Liver (tissue), 9 donors: ENCODE results near the gene UBE2S. TPM values are rescaled to one million over a fixed set of nuclear protein-coding genes. Genes with fewer than 3 reads are reported as not detected.

ENCODE experiments used
- DNase-seq: peaks from one replicate; pipeline ENCODE4 v3.0.0-alpha.2; 2017; ENCODE audit warnings: low spot score
- H3K27ac ChIP-seq, 2 donors: one replicate each; pipeline ENCODE4 v1.7.0; 2013; ENCODE audit warnings: inconsistent platforms in 2 of 2, low read length in 2 of 2, control low read depth in 1 of 2, low read depth in 1 of 2, mild to moderate bottlenecking in 1 of 2
- H3K27me3 ChIP-seq, 4 donors: one replicate each; pipeline versions ENCODE4 v1.6.1 to v1.7.0; 2013; ENCODE audit warnings: low read length in 3 of 4, inconsistent platforms in 1 of 4, mild to moderate bottlenecking in 1 of 4, moderate library complexity in 1 of 4; ENCODE audit not compliant: control insufficient read depth in 4 of 4, insufficient read depth in 4 of 4
- H3K36me3 ChIP-seq, 4 donors: one replicate each; pipeline versions ENCODE4 v1.6.1 to v1.7.0; 2013; ENCODE audit warnings: low read length in 3 of 4, mild to moderate bottlenecking in 3 of 4, low read depth in 1 of 4, moderate library complexity in 1 of 4; ENCODE audit not compliant: control insufficient read depth in 4 of 4, insufficient read depth in 3 of 4
- H3K4me1 ChIP-seq, 4 donors: one replicate each; pipeline versions ENCODE4 v1.6.1 to v1.7.0; 2013; ENCODE audit warnings: low read length in 3 of 4, mild to moderate bottlenecking in 3 of 4, moderate library complexity in 1 of 4; ENCODE audit not compliant: control insufficient read depth in 4 of 4, insufficient read depth in 4 of 4
- H3K4me3 ChIP-seq, 3 donors: one replicate each; pipeline versions ENCODE4 v1.6.1 to v1.7.0; 2013; ENCODE audit warnings: low read length in 3 of 3, control low read depth in 1 of 3, low read depth in 1 of 3, mild to moderate bottlenecking in 1 of 3
- H3K9ac ChIP-seq, 2 donors: one replicate each; pipeline ENCODE4 v1.7.0; 2013; ENCODE audit warnings: low read length in 2 of 2, mild to moderate bottlenecking in 2 of 2, moderate library complexity in 2 of 2, control low read depth in 1 of 2, low read depth in 1 of 2
- H3K9me3 ChIP-seq, 4 donors: one replicate each; pipeline versions ENCODE4 v1.6.1 to v1.7.0; 2013; ENCODE audit warnings: low read length in 3 of 4; ENCODE audit not compliant: control insufficient read depth in 4 of 4
- EGR1 ChIP-seq, 2 donors: IDR thresholded peaks; 2 replicates each; pipeline ENCODE4 v1.6.1; 2016 to 2018; ENCODE audit warnings: antibody characterized with exemption in 2 of 2, low read depth in 2 of 2
- FOXA1 ChIP-seq: IDR thresholded peaks from 2 replicates; pipeline ENCODE4 v1.6.1; 2016; ENCODE audit warnings: antibody characterized with exemption
- FOXA2 ChIP-seq: IDR thresholded peaks from 2 replicates; pipeline ENCODE4 v1.6.1; 2016; ENCODE audit warnings: antibody characterized with exemption
- GABPA ChIP-seq, 2 donors: IDR thresholded peaks in 1 of 2; conservative IDR thresholded peaks in 1 of 2; 2 replicates each; pipeline ENCODE4 v1.6.1; 2016; ENCODE audit warnings: antibody characterized with exemption in 2 of 2, mild to moderate bottlenecking in 1 of 2, moderate library complexity in 1 of 2
- HNF4G ChIP-seq: IDR thresholded peaks from 2 replicates; pipeline ENCODE4 v1.6.1; 2016; ENCODE audit warnings: antibody characterized with exemption
- NR2F2 ChIP-seq: IDR thresholded peaks from 2 replicates; pipeline ENCODE4 v1.6.1; 2016; ENCODE audit warnings: antibody characterized with exemption
- RAD21 ChIP-seq, 2 donors: IDR thresholded peaks; 2 replicates each; pipeline ENCODE4 v1.6.1; 2016; ENCODE audit warnings: antibody characterized with exemption in 2 of 2, mild to moderate bottlenecking in 2 of 2
- RXRA ChIP-seq, 2 donors: IDR thresholded peaks; 2 replicates each; pipeline ENCODE4 v1.6.1; 2017 to 2018; ENCODE audit warnings: antibody characterized with exemption in 2 of 2, mild to moderate bottlenecking in 1 of 2
- SP1 ChIP-seq: IDR thresholded peaks from 2 replicates; pipeline ENCODE4 v1.6.1; 2018; ENCODE audit warnings: antibody characterized with exemption, mild to moderate bottlenecking
- TAF1 ChIP-seq: conservative IDR thresholded peaks from 2 replicates; pipeline ENCODE4 v1.6.1; 2016; ENCODE audit warnings: antibody characterized with exemption, mild to moderate bottlenecking
- YY1 ChIP-seq: IDR thresholded peaks from 2 replicates; pipeline ENCODE4 v1.6.1; 2016; ENCODE audit warnings: antibody characterized with exemption, mild to moderate bottlenecking
- WGBS: extraction: QIAGEN DNeasy Blood & Tissue Kit; methylation state at CpG from one replicate; pipeline ENCODE4 v1.1.7; 2013; 5-methylcytosine and 5-hydroxymethylcytosine counted together
- polyA plus RNA-seq, 2 donors: library from polyadenylated mRNA; stranded (reverse) in 1 of 2; unstranded in 1 of 2; fragments of 200-250 nt in 1 of 2; fragments of >200 nt in 1 of 2; fragmentation: Nextera tagmentation in 1 of 2; extraction: Ambion mirVana in 1 of 2; gene quantifications; one replicate each; pipeline versions ENCODE4 v1.2.1 to v1.2.3, GENCODE V29; 2013 to 2015
- total RNA-seq, 2 donors: library from RNA; depleted of rRNA; stranded (reverse); fragments of >200 nt; gene quantifications; one replicate each; pipeline ENCODE4 v1.2.3, GENCODE V29; 2014
- TF ChIP-seq, protein P1 (sequence below): IDR thresholded peaks from 2 replicates; pipeline ENCODE4 v1.6.1; 2016; ENCODE audit warnings: antibody characterized with exemption
- TF ChIP-seq, protein P2 (sequence below): IDR thresholded peaks from 2 replicates; pipeline ENCODE4 v1.6.1; 2016; ENCODE audit warnings: antibody characterized with exemption, mild to moderate bottlenecking
- TF ChIP-seq, protein P3 (sequence below): IDR thresholded peaks from 2 replicates; pipeline ENCODE4 v1.6.1; 2016; ENCODE audit warnings: antibody characterized with exemption
- TF ChIP-seq, protein P4 (sequence below): IDR thresholded peaks from 2 replicates; pipeline ENCODE4 v1.6.1; 2016; ENCODE audit warnings: antibody characterized with exemption
- TF ChIP-seq, protein P5 (sequence below): fragments of 150-350 bp; IDR thresholded peaks from 2 replicates; pipeline ENCODE4 v1.5.1; 2017; ENCODE audit warnings: improper control_type of control experiment, low read depth, low read length; ENCODE audit not compliant: missing input control
- donor health status: healthy.
- donor health status: healthy.
- donor health status: healthy.
- donor health status: healthy.
- donor health status: healthy.

Gene UBE2S
- total and polyA plus RNA-seq, 4 donors: 5.2 to 95.2 (median 6.8) TPM

DNA sequence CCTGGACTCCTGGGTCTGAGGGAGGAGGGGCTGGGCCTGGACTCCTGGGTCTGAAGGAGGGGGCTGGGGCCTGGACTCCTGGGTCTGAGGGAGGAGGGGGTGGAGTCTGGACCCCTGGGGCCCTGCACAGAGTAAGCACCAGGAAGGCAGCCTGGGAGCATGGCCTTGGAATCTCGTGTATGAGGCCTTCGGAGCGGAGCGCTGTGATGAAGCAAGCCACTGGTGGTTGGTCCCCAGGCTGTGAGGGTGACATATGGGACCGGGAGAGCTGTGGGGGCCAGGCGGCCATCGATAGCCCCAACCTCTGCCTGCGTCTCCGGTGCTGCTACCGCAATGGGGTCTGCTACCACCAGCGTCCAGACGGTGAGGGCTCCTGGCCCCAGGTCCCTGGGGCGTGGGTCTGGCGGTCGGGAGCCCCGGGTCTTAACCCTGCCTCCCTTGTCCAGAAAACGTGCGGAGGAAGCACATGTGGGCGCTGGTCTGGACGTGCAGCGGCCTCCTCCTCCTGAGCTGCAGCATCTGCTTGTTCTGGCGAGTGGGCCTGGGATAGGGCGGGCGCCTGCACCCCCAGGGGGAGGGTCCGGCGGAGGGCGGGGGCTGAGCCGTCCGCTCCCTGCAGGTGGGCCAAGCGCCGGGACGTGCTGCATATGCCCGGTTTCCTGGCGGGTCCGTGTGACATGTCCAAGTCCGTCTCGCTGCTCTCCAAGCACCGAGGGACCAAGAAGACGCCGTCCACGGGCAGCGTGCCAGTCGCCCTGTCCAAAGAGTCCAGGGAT lies 30.0 kb downstream of the UBE2S start:
- TF ChIP-seq FOXA1: no peak
- no peak for TF ChIP-seq TAF1
- TF ChIP-seq EGR1 (IDR thresholded peaks at IDR 0.05; ENCODE audit: low read depth in 2 of 2): no peak
- no peak for TF ChIP-seq SP1
- TF ChIP-seq YY1: no peak
- TF ChIP-seq, protein P1, sequence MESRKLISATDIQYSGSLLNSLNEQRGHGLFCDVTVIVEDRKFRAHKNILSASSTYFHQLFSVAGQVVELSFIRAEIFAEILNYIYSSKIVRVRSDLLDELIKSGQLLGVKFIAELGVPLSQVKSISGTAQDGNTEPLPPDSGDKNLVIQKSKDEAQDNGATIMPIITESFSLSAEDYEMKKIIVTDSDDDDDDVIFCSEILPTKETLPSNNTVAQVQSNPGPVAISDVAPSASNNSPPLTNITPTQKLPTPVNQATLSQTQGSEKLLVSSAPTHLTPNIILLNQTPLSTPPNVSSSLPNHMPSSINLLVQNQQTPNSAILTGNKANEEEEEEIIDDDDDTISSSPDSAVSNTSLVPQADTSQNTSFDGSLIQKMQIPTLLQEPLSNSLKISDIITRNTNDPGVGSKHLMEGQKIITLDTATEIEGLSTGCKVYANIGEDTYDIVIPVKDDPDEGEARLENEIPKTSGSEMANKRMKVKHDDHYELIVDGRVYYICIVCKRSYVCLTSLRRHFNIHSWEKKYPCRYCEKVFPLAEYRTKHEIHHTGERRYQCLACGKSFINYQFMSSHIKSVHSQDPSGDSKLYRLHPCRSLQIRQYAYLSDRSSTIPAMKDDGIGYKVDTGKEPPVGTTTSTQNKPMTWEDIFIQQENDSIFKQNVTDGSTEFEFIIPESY: no peak
- no peak for TF ChIP-seq RXRA (IDR thresholded peaks at IDR 0.05)
- no peak for TF ChIP-seq FOXA2
- TF ChIP-seq, protein P2, sequence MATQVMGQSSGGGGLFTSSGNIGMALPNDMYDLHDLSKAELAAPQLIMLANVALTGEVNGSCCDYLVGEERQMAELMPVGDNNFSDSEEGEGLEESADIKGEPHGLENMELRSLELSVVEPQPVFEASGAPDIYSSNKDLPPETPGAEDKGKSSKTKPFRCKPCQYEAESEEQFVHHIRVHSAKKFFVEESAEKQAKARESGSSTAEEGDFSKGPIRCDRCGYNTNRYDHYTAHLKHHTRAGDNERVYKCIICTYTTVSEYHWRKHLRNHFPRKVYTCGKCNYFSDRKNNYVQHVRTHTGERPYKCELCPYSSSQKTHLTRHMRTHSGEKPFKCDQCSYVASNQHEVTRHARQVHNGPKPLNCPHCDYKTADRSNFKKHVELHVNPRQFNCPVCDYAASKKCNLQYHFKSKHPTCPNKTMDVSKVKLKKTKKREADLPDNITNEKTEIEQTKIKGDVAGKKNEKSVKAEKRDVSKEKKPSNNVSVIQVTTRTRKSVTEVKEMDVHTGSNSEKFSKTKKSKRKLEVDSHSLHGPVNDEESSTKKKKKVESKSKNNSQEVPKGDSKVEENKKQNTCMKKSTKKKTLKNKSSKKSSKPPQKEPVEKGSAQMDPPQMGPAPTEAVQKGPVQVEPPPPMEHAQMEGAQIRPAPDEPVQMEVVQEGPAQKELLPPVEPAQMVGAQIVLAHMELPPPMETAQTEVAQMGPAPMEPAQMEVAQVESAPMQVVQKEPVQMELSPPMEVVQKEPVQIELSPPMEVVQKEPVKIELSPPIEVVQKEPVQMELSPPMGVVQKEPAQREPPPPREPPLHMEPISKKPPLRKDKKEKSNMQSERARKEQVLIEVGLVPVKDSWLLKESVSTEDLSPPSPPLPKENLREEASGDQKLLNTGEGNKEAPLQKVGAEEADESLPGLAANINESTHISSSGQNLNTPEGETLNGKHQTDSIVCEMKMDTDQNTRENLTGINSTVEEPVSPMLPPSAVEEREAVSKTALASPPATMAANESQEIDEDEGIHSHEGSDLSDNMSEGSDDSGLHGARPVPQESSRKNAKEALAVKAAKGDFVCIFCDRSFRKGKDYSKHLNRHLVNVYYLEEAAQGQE: no peak
- TF ChIP-seq, protein P3, sequence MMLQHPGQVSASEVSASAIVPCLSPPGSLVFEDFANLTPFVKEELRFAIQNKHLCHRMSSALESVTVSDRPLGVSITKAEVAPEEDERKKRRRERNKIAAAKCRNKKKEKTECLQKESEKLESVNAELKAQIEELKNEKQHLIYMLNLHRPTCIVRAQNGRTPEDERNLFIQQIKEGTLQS: no peak
- no peak for TF ChIP-seq HNF4G
- TF ChIP-seq NR2F2: no peak
- no peak for TF ChIP-seq GABPA (IDR thresholded peaks at IDR 0.05 in 1 of 2, conservative IDR thresholded peaks at IDR 0.05 in 1 of 2)
- TF ChIP-seq, protein P4, sequence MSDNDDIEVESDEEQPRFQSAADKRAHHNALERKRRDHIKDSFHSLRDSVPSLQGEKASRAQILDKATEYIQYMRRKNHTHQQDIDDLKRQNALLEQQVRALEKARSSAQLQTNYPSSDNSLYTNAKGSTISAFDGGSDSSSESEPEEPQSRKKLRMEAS: no peak
- H3K27ac ChIP-seq: no peak overlapping the region
- H3K9ac ChIP-seq: no peak overlapping the region
- H3K36me3 ChIP-seq: no peaks in the 10 kb centered on the region
- H3K9me3 ChIP-seq: no peaks in the 10 kb centered on the region
- H3K27me3 ChIP-seq: peaks cover 0 to 4% (median 3%) of the 10 kb centered on the region in 4 donors
- peaks cover 0 to 2% (median 0%) of the 10 kb centered on the region in 4 donors for H3K4me1 ChIP-seq
- WGBS: 20% methylated on average over 43 of the region's 43 CpGs
- DNase-seq: no peak
- no peak overlapping the region for H3K4me3 ChIP-seq

DNA sequence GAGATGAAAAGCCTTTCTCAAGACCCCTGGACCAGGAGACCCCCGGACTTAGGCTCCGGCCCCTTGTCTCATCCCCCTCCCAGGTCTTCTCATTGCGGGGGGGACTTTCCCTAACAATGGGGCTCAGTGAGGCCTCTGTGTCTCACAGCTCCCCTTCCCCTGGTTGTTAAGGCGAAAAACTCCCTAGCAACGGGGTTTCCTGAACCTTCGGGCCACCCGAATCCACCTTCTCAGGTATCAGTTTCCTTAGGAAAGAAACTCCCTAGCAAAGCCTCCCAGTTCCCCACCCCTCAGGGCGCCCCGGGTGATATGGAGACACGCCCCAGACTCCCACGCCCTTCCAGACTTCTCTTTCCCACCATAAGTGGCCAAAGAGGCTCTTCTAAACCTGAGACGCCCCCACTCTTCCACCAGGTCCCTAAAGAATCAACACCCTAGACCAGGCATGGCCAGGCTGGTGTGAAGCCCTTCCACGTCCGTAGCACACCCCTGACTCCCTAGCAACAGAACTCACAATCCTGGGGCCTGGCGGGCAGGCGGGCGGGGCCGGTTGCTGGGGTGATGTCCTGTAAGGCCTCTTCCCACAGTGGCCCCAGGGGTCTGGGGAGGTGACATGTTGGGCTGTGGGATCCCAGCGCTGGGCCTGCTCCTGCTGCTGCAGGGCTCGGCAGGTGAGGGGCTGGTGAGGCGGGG lies 31.2 kb downstream of the UBE2S start, which contains the start of gene TMEM190:
TSS of gene TMEM190 (plus strand) at position 586 of the 693 bp plus-strand sequence. CDS start at position 614, 28 bp downstream.
- Histone ChIP-seq H3K9ac (no peak within 1 kb of the TSS), H3K36me3 (no peaks in the 10 kb centered on the region), H3K4me3 (no peak within 1 kb of the TSS), H3K27ac (no peak within 1 kb of the TSS), H3K4me1 (peaks cover 0 to 2% (median 0%) of the 10 kb centered on the region in 4 donors), H3K9me3 (no peaks in the 10 kb centered on the region), H3K27me3 (peaks cover 0 to 10% (median 6%) of the 10 kb centered on the region in 4 donors)
- 37% methylated on average over 21 of the region's 21 CpGs for WGBS
- no peak for DNase-seq
- TF ChIP-seq TAF1: no peak
- TF ChIP-seq, protein P3: no peak
- no peak for TF ChIP-seq HNF4G
- TF ChIP-seq, protein P5, sequence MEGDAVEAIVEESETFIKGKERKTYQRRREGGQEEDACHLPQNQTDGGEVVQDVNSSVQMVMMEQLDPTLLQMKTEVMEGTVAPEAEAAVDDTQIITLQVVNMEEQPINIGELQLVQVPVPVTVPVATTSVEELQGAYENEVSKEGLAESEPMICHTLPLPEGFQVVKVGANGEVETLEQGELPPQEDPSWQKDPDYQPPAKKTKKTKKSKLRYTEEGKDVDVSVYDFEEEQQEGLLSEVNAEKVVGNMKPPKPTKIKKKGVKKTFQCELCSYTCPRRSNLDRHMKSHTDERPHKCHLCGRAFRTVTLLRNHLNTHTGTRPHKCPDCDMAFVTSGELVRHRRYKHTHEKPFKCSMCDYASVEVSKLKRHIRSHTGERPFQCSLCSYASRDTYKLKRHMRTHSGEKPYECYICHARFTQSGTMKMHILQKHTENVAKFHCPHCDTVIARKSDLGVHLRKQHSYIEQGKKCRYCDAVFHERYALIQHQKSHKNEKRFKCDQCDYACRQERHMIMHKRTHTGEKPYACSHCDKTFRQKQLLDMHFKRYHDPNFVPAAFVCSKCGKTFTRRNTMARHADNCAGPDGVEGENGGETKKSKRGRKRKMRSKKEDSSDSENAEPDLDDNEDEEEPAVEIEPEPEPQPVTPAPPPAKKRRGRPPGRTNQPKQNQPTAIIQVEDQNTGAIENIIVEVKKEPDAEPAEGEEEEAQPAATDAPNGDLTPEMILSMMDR: no peak
- TF ChIP-seq RAD21 (IDR thresholded peaks at IDR 0.05): no peak
- no peak for TF ChIP-seq NR2F2
- TF ChIP-seq YY1: no peak
